B cell (primary cell): ENCODE data around the gene FAM200A. TPM values are rescaled to one million over a fixed set of nuclear protein-coding genes. Genes with fewer than 3 reads are reported as not detected.

Experiments used
- ATAC-seq: fragments of 200-7000 bp; cut with Tn5 transposase; one replicate; pipeline ENCODE4 v1.10.0; 2021; ENCODE audit warnings: low read depth, mild to moderate bottlenecking, moderate number of reproducible peaks, moderate library complexity
- CTCF ChIA-PET: fragments of 350-600 bp; sonication (Branson Sonifier 250); formaldehyde crosslinking; loops from one replicate; lab custom pipeline; 2021; ENCODE audit warnings: antibody characterized with exemption, inconsistent platforms; lab: Charles Lee
- POLR2A ChIA-PET: fragments of 350-600 bp; sonication (Branson Sonifier 250); formaldehyde crosslinking; loops from one replicate; lab custom pipeline; 2021; ENCODE audit warnings: antibody characterized with exemption; lab: Charles Lee
- DNase-seq: peaks from one replicate; pipeline ENCODE4 v3.0.0; 2013
- H2AFZ ChIP-seq: 2 replicates; pipeline ENCODE4 v1.6.1; 2012; ENCODE audit warnings: mild to moderate bottlenecking, low read depth, low read length; ENCODE audit not compliant: insufficient read depth, poor library complexity, severe bottlenecking
- H3K27ac ChIP-seq, 2 donors: 1 replicate in 1 of 2; 2 replicates in 1 of 2; pipeline ENCODE4 v1.5.1; 2012 to 2013; ENCODE audit warnings: low read length in 2 of 2, mild to moderate bottlenecking in 2 of 2, moderate library complexity in 1 of 2
- H3K27me3 ChIP-seq, 4 experiments: fragments of 200-600 bp in 1 of 4; sonication (generic) in 1 of 4; replicated peaks in 1 of 4; 1 replicate in 2 of 4; 2 replicates in 2 of 4; pipeline versions ENCODE4 v1.6.1 to v1.7.0; 2013 to 2016; ENCODE audit warnings: low read length in 3 of 4, mild to moderate bottlenecking in 2 of 4, mixed read lengths in 1 of 4, moderate library complexity in 1 of 4; ENCODE audit not compliant: insufficient read depth in 4 of 4, control insufficient read depth in 3 of 4; ENCODE audit errors: control extremely low read depth in 1 of 4
- H3K36me3 ChIP-seq, 2 experiments: replicated peaks in 1 of 2; 1 replicate in 1 of 2; 2 replicates in 1 of 2; pipeline versions ENCODE4 v1.6.1 to v1.7.1; 2013; ENCODE audit warnings: low read length in 1 of 2; ENCODE audit not compliant: insufficient read depth in 2 of 2, control insufficient read depth in 1 of 2; ENCODE audit errors: control extremely low read depth in 1 of 2, extremely low read depth in 1 of 2
- H3K4me1 ChIP-seq, 2 donors: fragments of 200-600 bp in 1 of 2; sonication (generic) in 1 of 2; 1 replicate in 1 of 2; 2 replicates in 1 of 2; pipeline versions ENCODE4 v1.5.1 to v1.6.1; 2013 to 2017; ENCODE audit warnings: low read length in 2 of 2; ENCODE audit not compliant: control insufficient read depth in 2 of 2, insufficient read depth in 2 of 2
- H3K4me2 ChIP-seq: replicated peaks from 2 replicates; pipeline ENCODE3; 2012; ENCODE audit warnings: mild to moderate bottlenecking, low read depth, low read length; ENCODE audit not compliant: poor library complexity, severe bottlenecking
- H3K4me3 ChIP-seq, 5 experiments: fragments of 200-600 bp in 1 of 5; sonication (generic) in 1 of 5; 1 replicate in 3 of 5; 2 replicates in 2 of 5; pipeline versions ENCODE4 v1.5.1 to v1.7.0; 2011 to 2016; ENCODE audit warnings: low read length in 4 of 5, mild to moderate bottlenecking in 4 of 5, low read depth in 2 of 5, control low read depth in 1 of 5, moderate library complexity in 1 of 5; ENCODE audit not compliant: insufficient read depth in 1 of 5; ENCODE audit errors: control extremely low read depth in 1 of 5, extremely low read depth in 1 of 5
- H3K79me2 ChIP-seq: fragments of 200-600 bp; sonication (generic); one replicate; pipeline ENCODE4 v1.6.0; 2016; ENCODE audit warnings: low read length; ENCODE audit not compliant: control insufficient read depth, insufficient read depth
- H3K9ac ChIP-seq: fragments of 200-600 bp; sonication (generic); 2 replicates; pipeline ENCODE4 v1.6.1; 2017; ENCODE audit warnings: mild to moderate bottlenecking, low read length, moderate library complexity
- H3K9me3 ChIP-seq, 3 donors: one replicate each; pipeline versions ENCODE4 v1.6.1 to v1.7.1; 2013; ENCODE audit warnings: low read length in 2 of 3; ENCODE audit not compliant: control insufficient read depth in 2 of 3, insufficient read depth in 1 of 3; ENCODE audit errors: control extremely low read depth in 1 of 3
- H4K20me1 ChIP-seq: 2 replicates; pipeline ENCODE4 v1.6.0; 2012; ENCODE audit warnings: mild to moderate bottlenecking, low read length; ENCODE audit not compliant: insufficient read depth, control insufficient read depth, poor library complexity, severe bottlenecking
- H3K27ac Mint-ChIP-seq: one replicate; pipeline ENCODE4 v1.8.0; 2021; ENCODE audit warnings: mixed read lengths
- H3K27me3 Mint-ChIP-seq: one replicate; pipeline ENCODE4 v1.8.0; 2021; ENCODE audit warnings: mixed read lengths
- H3K4me1 Mint-ChIP-seq: one replicate; pipeline ENCODE4 v1.8.0; 2021; ENCODE audit warnings: mixed read lengths
- H3K4me3 Mint-ChIP-seq: one replicate; pipeline ENCODE4 v1.8.0; 2021; ENCODE audit warnings: mixed read lengths
- H3K9me3 Mint-ChIP-seq: one replicate; pipeline ENCODE4 v1.8.0; 2022; ENCODE audit warnings: mixed read lengths; ENCODE audit not compliant: insufficient read depth
- CTCF ChIP-seq: fragments of 200-600 bp; IDR thresholded peaks from one replicate; pipeline ENCODE4 v1.8.0; 2022; ENCODE audit warnings: antibody characterized with exemption, mild to moderate bottlenecking
- EZH2 ChIP-seq: IDR thresholded peaks from 2 replicates; pipeline ENCODE4 v1.6.1; 2012; ENCODE audit warnings: borderline replicate concordance, low read depth, mild to moderate bottlenecking, moderate library complexity, low read length; ENCODE audit not compliant: insufficient read depth, poor library complexity, severe bottlenecking
- WGBS: methylation state at CpG from one replicate; pipeline ENCODE4 v1.1.5; 2013; ENCODE audit warnings: missing lambda C conversion rate; ENCODE audit not compliant: insufficient coverage; 5-methylcytosine and 5-hydroxymethylcytosine counted together
- intact Hi-C: fragments of 100-400 bp; cut with micrococcal nuclease; formaldehyde crosslinking; loops from one replicate; pipeline ENCODE4 v1.10.0; 2022
- polyA plus RNA-seq: library from polyadenylated mRNA; depleted of rRNA; stranded (reverse); fragments of >200 nt; gene quantifications from 2 replicates; pipeline ENCODE4 v1.2.3, GENCODE V29; 2012
- total RNA-seq, 2 donors: library from RNA; stranded (reverse); fragments of 120-200 nt in 1 of 2; gene quantifications; 1 replicate in 1 of 2; 2 replicates in 1 of 2; pipeline versions ENCODE4 v1.2.3 to v1.2.4, GENCODE V29; 2013 to 2022

Gene FAM200A
- total and polyA plus RNA-seq, 2 donors (not counting 1 experiment from before 2014, with no cell fraction given) = 2.1 to 11.9 TPM

- H3K4me1 Mint-ChIP-seq = no peaks in the 10 kb centered on the region
- DNase-seq (no peak), ATAC-seq (no peak)
- no peak overlapping the region for H3K27ac ChIP-seq
- H3K4me2 ChIP-seq = no peak overlapping the region
- H3K36me3 ChIP-seq = no peaks in the 10 kb centered on the region
- no peaks in the 10 kb centered on the region for H3K79me2 ChIP-seq
- no peak overlapping the region for H2AFZ ChIP-seq
- H3K9ac ChIP-seq = no peak overlapping the region
- WGBS = no CpG with 5 or more reads among the region's 7 CpGs
- H3K27ac Mint-ChIP-seq = no peak overlapping the region
- ChIA-PET POLR2A (no interaction called here), CTCF (no interaction called here)
- no peaks in the 10 kb centered on the region for H4K20me1 ChIP-seq
- intact Hi-C loops = no loop called here
- H3K27me3 ChIP-seq = no peaks in the 10 kb centered on the region
- H3K4me3 Mint-ChIP-seq = no peak overlapping the region
- no peaks in the 10 kb centered on the region for H3K4me1 ChIP-seq
- TF ChIP-seq CTCF (no peak), EZH2 (no peak)
- H3K9me3 ChIP-seq = peaks cover 0 to 5% (median 0%) of the 10 kb centered on the region in 3 donors
- H3K4me3 ChIP-seq = no peak overlapping the region
- no peaks in the 10 kb centered on the region for H3K9me3 Mint-ChIP-seq
- H3K27me3 Mint-ChIP-seq = no peaks in the 10 kb centered on the region
Measured at GRCh38 chr7:99594948-99595745, 43.2 kb upstream of the FAM200A start.

GRCh38 chr7:99588868-99589267 lies 37.0 kb upstream of the FAM200A start:
- peaks cover 0 to 3% (median 1%) of the 10 kb centered on the region in 4 experiments for H3K27me3 ChIP-seq
- ChIA-PET POLR2A (no interaction called here), CTCF (no interaction called here)
- Mint-ChIP-seq H3K27me3 (peaks cover 30% of the 10 kb centered on the region), H3K4me3 (no peak overlapping the region), H3K27ac (no peak overlapping the region), H3K9me3 (no peaks in the 10 kb centered on the region), H3K4me1 (no peaks in the 10 kb centered on the region)
- no peaks in the 10 kb centered on the region for H3K4me1 ChIP-seq
- H3K4me2 ChIP-seq = no peak overlapping the region
- ATAC-seq (no peak), DNase-seq (no peak)
- no peaks in the 10 kb centered on the region for H3K9me3 ChIP-seq
- H3K4me3 ChIP-seq = no peak overlapping the region
- no peak for TF ChIP-seq CTCF
- TF ChIP-seq EZH2 = no peak
- no peak overlapping the region for H3K9ac ChIP-seq
- no peak overlapping the region for H3K27ac ChIP-seq
- H3K79me2 ChIP-seq = no peaks in the 10 kb centered on the region
- H4K20me1 ChIP-seq = no peaks in the 10 kb centered on the region
- WGBS = no CpG with 5 or more reads among the region's 3 CpGs
- H3K36me3 ChIP-seq = no peaks in the 10 kb centered on the region
- H2AFZ ChIP-seq = no peak overlapping the region
- intact Hi-C loops = no loop called here
